ENCODE results near the gene NUDT16L1. TPM values are rescaled to one million over a fixed set of nuclear protein-coding genes. Genes with fewer than 3 reads are reported as not detected.
A peak's percentile ranks its signal among the peaks of the same experiment; 100 is the strongest.

Gene NUDT16L1
- total and polyA plus RNA-seq, 2 of the 13 experiments (the other 11 are each of a cell fraction or from before 2014, with no cell fraction given): 28.0 to 40.5 TPM

GRCh38 chr16:4683255-4684057 is 9.9 kb upstream of the NUDT16L1 start (continued):
- TF ChIP-seq, protein P1, sequence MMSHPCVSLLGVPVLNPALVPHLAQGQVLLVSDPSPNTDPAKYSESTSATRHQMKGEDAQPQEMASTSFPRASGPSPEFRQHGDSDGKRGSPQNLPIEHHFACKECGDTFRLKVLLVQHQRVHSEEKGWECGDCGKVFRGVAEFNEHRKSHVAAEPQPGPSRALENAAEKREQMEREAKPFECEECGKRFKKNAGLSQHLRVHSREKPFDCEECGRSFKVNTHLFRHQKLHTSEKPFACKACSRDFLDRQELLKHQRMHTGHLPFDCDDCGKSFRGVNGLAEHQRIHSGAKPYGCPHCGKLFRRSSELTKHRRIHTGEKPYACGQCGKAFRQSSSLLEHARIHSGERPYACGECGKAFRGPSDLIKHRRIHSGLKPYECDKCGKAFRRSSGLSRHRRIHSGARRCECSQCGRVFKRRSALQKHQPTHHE (CRISPR knock-in tag; IDR thresholded peaks at IDR 0.05; ENCODE audit: borderline replicate concordance): no peak
- TF ChIP-seq RBM39 (IDR thresholded peaks at IDR 0.05; ENCODE audit: low read depth, low read length, poor library complexity, severe bottlenecking): peak; percentile 13

DNA sequence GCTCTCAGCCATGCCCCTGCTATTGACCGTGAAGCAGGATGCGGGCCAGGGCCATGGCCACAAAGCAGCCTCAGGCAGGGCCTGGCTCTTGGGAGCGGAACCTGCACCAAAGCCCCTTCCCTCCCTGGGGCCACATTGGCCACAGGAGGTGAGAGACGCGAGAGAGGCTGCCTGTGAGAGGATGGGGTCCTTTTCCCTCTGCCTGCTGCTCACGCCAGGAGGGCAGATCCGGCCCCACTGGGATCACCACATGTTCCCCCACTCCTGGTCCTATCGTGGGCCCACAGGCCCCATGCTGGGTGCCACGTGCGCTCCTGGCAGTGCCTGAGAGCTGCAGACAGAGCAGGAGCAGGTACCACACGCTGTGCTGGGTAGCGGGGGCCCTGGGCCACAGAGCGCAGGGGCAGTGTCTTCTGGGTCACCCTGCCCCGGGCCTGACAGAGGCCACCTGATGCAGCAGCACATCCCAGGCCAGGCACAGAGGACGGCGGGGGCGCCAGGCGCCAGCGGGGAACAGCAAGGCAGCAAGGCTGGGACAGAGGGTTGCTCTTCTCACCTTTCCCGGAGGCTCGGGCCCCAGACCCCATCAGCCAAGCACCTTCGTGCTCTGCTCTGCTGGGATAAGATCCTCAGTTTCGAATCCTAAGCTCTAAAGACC is 9.2 kb upstream of the NUDT16L1 start:
- H3K27ac ChIP-seq (ENCODE audit: extremely low read length, insufficient read depth, low read length): no peak overlapping the region
- BruUV-seq (replicated peaks): no TSS peak

More for the DNA sequence above, 9.2 kb upstream of the NUDT16L1 start:
- ATAC-seq (no peak), DNase-seq (ENCODE audit: low spot score) (no peak), FAIRE-seq (no peak)
- Histone ChIP-seq H3K4me1 (ENCODE audit: insufficient read depth, low read length) (peaks cover 1% of the 10 kb centered on the region), H3K36me3 (replicated peaks in 1 of 2; ENCODE audit: control insufficient read depth in 1 of 2, insufficient read depth in 2 of 2, low read length in 2 of 2) (peaks cover 31 to 63% of the 10 kb centered on the region in 2 experiments; a peak in 4 of 5 replicates), H3K4me3 (replicated peaks in 1 of 3; ENCODE audit: insufficient read depth in 1 of 3, low read depth in 2 of 3, low read length in 3 of 3) (no peak overlapping the region), H3K4me2 (ENCODE audit: low read depth, low read length) (no peak overlapping the region), H3K9ac (ENCODE audit: insufficient read depth, low read depth, low read length) (no peak overlapping the region), H4K20me1 (ENCODE audit: insufficient read depth, low read length) (no peaks in the 10 kb centered on the region), H3K27me3 (ENCODE audit: control insufficient read depth in 1 of 2, insufficient read depth in 2 of 2, low read length in 2 of 2) (no peaks in the 10 kb centered on the region), H2AFZ (ENCODE audit: low read length) (no peak overlapping the region), H3K9me3 (ENCODE audit: low read length) (no peaks in the 10 kb centered on the region), H3K79me2 (ENCODE audit: insufficient read depth, low read length) (no peaks in the 10 kb centered on the region)
- POLR2A ChIA-PET: no interaction called here
- in situ Hi-C loops (cut with HindIII; ENCODE audit: extremely low pct_ligation_motif_present, low pct_unique_long_range_greater_than_20kb) (no loop called here), intact Hi-C loops (cut with micrococcal nuclease; ENCODE audit: unreplicated experiment) (no loop called here)
- WGBS (ENCODE audit: low lambda C conversion rate): 98% methylated on average over 8 of the region's 23 CpGs
- CTCF ChIA-PET (ENCODE audit: low intra/inter-chr PET ratio, low total read pairs): no interaction called here
- TF ChIP-seq POLR2A (IDR thresholded peaks at IDR 0.05; ENCODE audit: insufficient read depth in 1 of 2, low read depth in 2 of 2, low read length in 2 of 2) (0 out of 4 replicates have a peak, but pooled peaks of 1 of the 2 experiments have one; percentile 22), PCBP2 (optimal IDR thresholded peaks at IDR 0.05; ENCODE audit: low read depth, low read length, poor library complexity, severe bottlenecking) (no peak), AGO2 (optimal IDR thresholded peaks at IDR 0.05; ENCODE audit: low read depth, low read length) (peak; percentile 67)

Measured in HepG2 (cell line).